ENCODE results near the gene TRAF7. TPM values are rescaled to one million over a fixed set of nuclear protein-coding genes. Genes with fewer than 3 reads are reported as not detected.

The TRAF7 gene
- total RNA-seq, 1 experiment from 2014 or later: 118 TPM

DNA sequence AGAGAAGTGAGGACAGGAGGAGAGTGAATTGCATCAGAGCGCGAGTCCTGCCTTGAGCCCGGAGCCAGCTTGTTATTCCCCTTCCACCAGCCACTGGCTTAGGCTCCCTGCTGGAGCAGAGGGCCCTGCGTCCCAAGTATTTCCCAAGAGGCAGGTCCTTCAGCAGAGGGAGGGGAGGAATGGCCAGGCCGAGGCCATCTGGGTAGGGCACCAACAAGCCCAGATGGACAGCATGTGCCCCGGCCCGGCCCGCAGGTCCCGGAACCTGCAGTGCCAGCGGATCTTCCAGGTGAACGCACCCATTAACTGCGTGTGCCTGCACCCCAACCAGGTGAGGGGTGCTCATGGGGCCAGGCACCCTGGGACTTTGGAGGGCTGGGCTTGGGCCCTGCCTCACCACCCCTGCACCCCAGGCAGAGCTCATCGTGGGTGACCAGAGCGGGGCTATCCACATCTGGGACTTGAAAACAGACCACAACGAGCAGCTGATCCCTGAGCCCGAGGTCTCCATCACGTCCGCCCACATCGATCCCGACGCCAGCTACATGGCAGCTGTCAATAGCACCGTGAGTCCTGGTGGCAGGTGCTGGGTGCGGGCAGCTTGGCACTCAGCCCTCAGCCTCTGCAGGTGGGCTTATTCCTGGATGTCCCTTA is 51.3 kb downstream of the TRAF7 start:
- no peak for TF ChIP-seq CTCF (IDR thresholded peaks at IDR 0.05; ENCODE audit: unreplicated experiment)
- Mint-ChIP-seq H3K9me3 (ENCODE audit: low read depth, unreplicated experiment) (no peaks in the 10 kb centered on the region), H3K27me3 (ENCODE audit: unreplicated experiment) (peaks cover 8% of the 10 kb centered on the region), H3K4me1 (ENCODE audit: low read depth, unreplicated experiment) (peaks cover 33% of the 10 kb centered on the region), H3K4me3 (ENCODE audit: low read depth, unreplicated experiment) (peak overlapping the region; percentile 80), H3K36me3 (ENCODE audit: insufficient read depth, unreplicated experiment) (peaks cover 73% of the 10 kb centered on the region), H3K27ac (ENCODE audit: unreplicated experiment) (no peak overlapping the region)
- BruUV-seq (replicated peaks): no TSS peak
- intact Hi-C loops (cut with micrococcal nuclease; ENCODE audit: unreplicated experiment): no loop called here
- DNase-seq: no peak
- CTCF ChIA-PET: no interaction called here

- Mint-ChIP-seq H3K27me3 (ENCODE audit: unreplicated experiment) (no peaks in the 10 kb centered on the region), H3K36me3 (ENCODE audit: insufficient read depth, unreplicated experiment) (peaks cover 83% of the 10 kb centered on the region), H3K27ac (ENCODE audit: unreplicated experiment) (no peak overlapping the region), H3K4me1 (ENCODE audit: low read depth, unreplicated experiment) (peaks cover 42% of the 10 kb centered on the region), H3K9me3 (ENCODE audit: low read depth, unreplicated experiment) (no peaks in the 10 kb centered on the region), H3K4me3 (ENCODE audit: low read depth, unreplicated experiment) (peak overlapping the region; percentile 17)
- CTCF ChIA-PET: no interaction called here
- no TSS peak for BruUV-seq (replicated peaks)
- no peak for DNase-seq
- TF ChIP-seq CTCF (IDR thresholded peaks at IDR 0.05; ENCODE audit: unreplicated experiment): no peak
- intact Hi-C loops (cut with micrococcal nuclease; ENCODE audit: unreplicated experiment): no loop called here
Measured at GRCh38 chr16:2207872-2208271, 52.3 kb downstream of the TRAF7 start.

GRCh38 chr16:2208308-2208707 is 52.7 kb downstream of the TRAF7 start:
- no peaks in the 10 kb centered on the region for H3K27me3 Mint-ChIP-seq (ENCODE audit: unreplicated experiment)
- peaks cover 47% of the 10 kb centered on the region for H3K4me1 Mint-ChIP-seq (ENCODE audit: low read depth, unreplicated experiment)
- no TSS peak for BruUV-seq (replicated peaks)
- peaks cover 87% of the 10 kb centered on the region for H3K36me3 Mint-ChIP-seq (ENCODE audit: insufficient read depth, unreplicated experiment)
- no peak for DNase-seq
- no peak overlapping the region for H3K27ac Mint-ChIP-seq (ENCODE audit: unreplicated experiment)
- H3K4me3 Mint-ChIP-seq (ENCODE audit: low read depth, unreplicated experiment): no peak overlapping the region
- H3K9me3 Mint-ChIP-seq (ENCODE audit: low read depth, unreplicated experiment): no peaks in the 10 kb centered on the region
- intact Hi-C loops (cut with micrococcal nuclease; ENCODE audit: unreplicated experiment): no loop called here
- no peak for TF ChIP-seq CTCF (IDR thresholded peaks at IDR 0.05; ENCODE audit: unreplicated experiment)
- CTCF ChIA-PET: no interaction called here

DNA sequence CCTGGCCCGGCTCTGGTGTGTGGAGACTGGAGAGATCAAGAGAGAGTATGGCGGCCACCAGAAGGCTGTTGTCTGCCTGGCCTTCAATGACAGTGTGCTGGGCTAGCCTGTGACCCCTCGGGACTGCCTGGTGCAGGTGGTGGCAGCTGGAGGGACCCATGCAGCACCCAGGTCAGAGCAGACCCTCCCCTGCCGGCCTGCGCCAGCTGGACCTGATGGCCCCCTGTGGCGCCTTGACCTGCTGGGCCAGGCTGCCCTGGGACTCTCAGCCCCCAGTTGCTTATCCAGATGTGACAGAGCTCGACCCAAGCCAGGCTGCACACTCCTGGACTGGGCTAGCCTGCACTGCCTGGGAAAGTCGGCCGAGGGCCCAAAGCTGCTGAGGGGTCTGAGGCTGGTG is 53.2 kb downstream of the TRAF7 start:
- peaks cover 92% of the 10 kb centered on the region for H3K36me3 Mint-ChIP-seq (ENCODE audit: insufficient read depth, unreplicated experiment)
- H3K4me1 Mint-ChIP-seq (ENCODE audit: low read depth, unreplicated experiment): peaks cover 50% of the 10 kb centered on the region
- H3K9me3 Mint-ChIP-seq (ENCODE audit: low read depth, unreplicated experiment): no peaks in the 10 kb centered on the region
- intact Hi-C loops (cut with micrococcal nuclease; ENCODE audit: unreplicated experiment): no loop called here
- no peak for DNase-seq
- H3K27me3 Mint-ChIP-seq (ENCODE audit: unreplicated experiment): no peaks in the 10 kb centered on the region
- H3K27ac Mint-ChIP-seq (ENCODE audit: unreplicated experiment): no peak overlapping the region
- no peak overlapping the region for H3K4me3 Mint-ChIP-seq (ENCODE audit: low read depth, unreplicated experiment)
- no peak for TF ChIP-seq CTCF (IDR thresholded peaks at IDR 0.05; ENCODE audit: unreplicated experiment)
- BruUV-seq (replicated peaks): no TSS peak
- CTCF ChIA-PET: no interaction called here

Data from Calu3 (cell line).